IMR-90 (cell line): Measurements from ENCODE around the gene FADS2. TPM values are rescaled to one million over a fixed set of nuclear protein-coding genes. Genes with fewer than 3 reads are reported as not detected.

Source experiments
- ATAC-seq: fragments of 200-7000 bp; cut with Tn5 transposase; 2 replicates; pipeline ENCODE4 v1.9.1; 2020; ENCODE audit warnings: low read depth, mild to moderate bottlenecking, moderate library complexity
- BruUV-seq: library from RNA; stranded (reverse); fragments of 400-500 nt; replicated peaks from 2 replicates; lab custom pipeline; 2021; lab: Mats Ljungman, UMichigan
- CTCF ChIA-PET: fragments of 300-600 bp; formaldehyde crosslinking; extraction: SDS; loops from one replicate; lab custom pipeline; 2021; ENCODE audit warnings: antibody characterized with exemption; lab: Yijun Ruan, JAX
- POLR2A ChIA-PET: fragments of 300-600 bp; sonication (Branson Sonifier 250); formaldehyde crosslinking; loops from one replicate; lab custom pipeline; 2022; ENCODE audit warnings: antibody characterized with exemption; ENCODE audit not compliant: unreplicated experiment; lab: Charles Lee
- DNase-seq: peaks from one replicate; pipeline ENCODE4 v3.0.0; 2013
- H2AFZ ChIP-seq: replicated peaks from 2 replicates; pipeline ENCODE3; 2013; ENCODE audit warnings: low read length, mild to moderate bottlenecking; ENCODE audit not compliant: poor library complexity
- H2AK5ac ChIP-seq: 2 replicates; pipeline ENCODE4 v1.6.1; 2013; ENCODE audit warnings: low read depth, low read length, inconsistent platforms
- H2AK9ac ChIP-seq: replicated peaks from 2 replicates; pipeline ENCODE3; 2013; ENCODE audit warnings: mild to moderate bottlenecking, low read depth, low read length, moderate library complexity; ENCODE audit not compliant: poor library complexity
- H2BK120ac ChIP-seq: 2 replicates; pipeline ENCODE4 v1.6.1; 2013; ENCODE audit warnings: low read depth, low read length, inconsistent platforms
- H2BK15ac ChIP-seq: 3 replicates; pipeline ENCODE4 v1.6.1; 2013; ENCODE audit warnings: low read depth, low read length, inconsistent platforms
- H2BK20ac ChIP-seq: 2 replicates; pipeline ENCODE4 v1.6.1; 2013; ENCODE audit warnings: low read depth, mild to moderate bottlenecking, inconsistent platforms, low read length, moderate library complexity
- H2BK5ac ChIP-seq: 2 replicates; pipeline ENCODE4 v1.6.1; 2013; ENCODE audit warnings: mild to moderate bottlenecking, low read depth, low read length, inconsistent platforms; ENCODE audit not compliant: poor library complexity, severe bottlenecking
- H3K14ac ChIP-seq: replicated peaks from 2 replicates; pipeline ENCODE4 v1.6.1; 2013; ENCODE audit warnings: low read depth, low read length, inconsistent platforms
- H3K18ac ChIP-seq: 2 replicates; pipeline ENCODE4 v1.6.1; 2013; ENCODE audit warnings: low read depth, low read length, control low read depth
- H3K23ac ChIP-seq: 2 replicates; pipeline ENCODE4 v1.6.1; 2013; ENCODE audit warnings: low read depth, low read length, inconsistent platforms
- H3K27ac ChIP-seq: 2 replicates; pipeline ENCODE4 v1.5.1; 2013; ENCODE audit warnings: mild to moderate bottlenecking, control low read depth, low read length; ENCODE audit not compliant: insufficient read depth
- H3K27me3 ChIP-seq: 2 replicates; pipeline ENCODE4 v1.6.1; 2013; ENCODE audit warnings: low read length; ENCODE audit not compliant: control insufficient read depth, insufficient read depth
- H3K36me3 ChIP-seq: 2 replicates; pipeline ENCODE4 v1.6.1; 2013; ENCODE audit warnings: low read length, mixed read lengths; ENCODE audit not compliant: control insufficient read depth, insufficient read depth
- H3K4ac ChIP-seq: 2 replicates; pipeline ENCODE4 v1.6.1; 2013; ENCODE audit warnings: low read depth, low read length, inconsistent platforms
- H3K4me1 ChIP-seq: 2 replicates; pipeline ENCODE4 v1.6.1; 2013; ENCODE audit warnings: low read length, mixed read lengths; ENCODE audit not compliant: control insufficient read depth, insufficient read depth
- H3K4me2 ChIP-seq: 2 replicates; pipeline ENCODE4 v1.6.1; 2013; ENCODE audit warnings: low read depth, mild to moderate bottlenecking, control low read depth, low read length, moderate library complexity
- H3K4me3 ChIP-seq: 2 replicates; pipeline ENCODE4 v1.5.1; 2013; ENCODE audit warnings: low read depth, mild to moderate bottlenecking, control low read depth, low read length, moderate library complexity; ENCODE audit not compliant: insufficient read depth
- H3K56ac ChIP-seq: 2 replicates; pipeline ENCODE4 v1.6.1; 2013; ENCODE audit warnings: low read length, inconsistent platforms; ENCODE audit not compliant: insufficient read depth; ENCODE audit errors: extremely low read depth
- H3K79me1 ChIP-seq, 2 experiments: 2 replicates each; pipeline ENCODE4 v1.6.1; 2013; ENCODE audit warnings: low read length in 2 of 2, inconsistent platforms in 1 of 2, low read depth in 1 of 2
- H3K9ac ChIP-seq: 2 replicates; pipeline ENCODE4 v1.6.1; 2013; ENCODE audit warnings: low read depth, low read length, control low read depth
- H3K9me1 ChIP-seq: 2 replicates; pipeline ENCODE4 v1.6.1; 2013; ENCODE audit warnings: low read length, inconsistent platforms; ENCODE audit not compliant: insufficient read depth
- H3K9me3 ChIP-seq: 2 replicates; pipeline ENCODE4 v1.6.1; 2013; ENCODE audit warnings: low read length; ENCODE audit not compliant: control insufficient read depth, insufficient read depth
- H4K20me1 ChIP-seq: 2 replicates; pipeline ENCODE4 v1.6.1; 2013; ENCODE audit warnings: low read length, inconsistent platforms; ENCODE audit not compliant: insufficient read depth
- H4K5ac ChIP-seq: 2 replicates; pipeline ENCODE4 v1.6.1; 2013; ENCODE audit warnings: mild to moderate bottlenecking, low read depth, low read length, control low read depth
- H4K8ac ChIP-seq, 2 experiments: 2 replicates each; pipeline ENCODE4 v1.6.1; 2013; ENCODE audit warnings: low read depth in 2 of 2, low read length in 2 of 2, control low read depth in 1 of 2, inconsistent platforms in 1 of 2
- H4K91ac ChIP-seq: 2 replicates; pipeline ENCODE4 v1.6.1; 2013; ENCODE audit warnings: low read depth, low read length, inconsistent platforms; ENCODE audit not compliant: insufficient read depth
- CHD1 ChIP-seq: IDR thresholded peaks from 2 replicates; pipeline ENCODE4 v1.6.1; 2012; ENCODE audit warnings: low read depth, low read length, improper control_type of control experiment
- MAFK ChIP-seq: IDR thresholded peaks from 2 replicates; pipeline ENCODE4 v1.6.1; 2012; ENCODE audit warnings: low read depth, low read length, improper control_type of control experiment
- MXI1 ChIP-seq: IDR thresholded peaks from 2 replicates; pipeline ENCODE4 v1.6.1; 2012; ENCODE audit warnings: low read depth, mild to moderate bottlenecking, low read length, moderate library complexity, borderline replicate concordance
- NFE2L2 ChIP-seq: fragments of 150-350 bp; IDR thresholded peaks from 2 replicates; pipeline ENCODE4 v1.6.1; 2016; ENCODE audit warnings: low read depth, mild to moderate bottlenecking, low read length
- POLR2A ChIP-seq: IDR thresholded peaks from 2 replicates; pipeline ENCODE4 v1.6.1; 2012; ENCODE audit warnings: mild to moderate bottlenecking, low read depth, low read length
- RAD21 ChIP-seq: IDR thresholded peaks from 2 replicates; pipeline ENCODE4 v1.6.1; 2012; ENCODE audit warnings: low read length, improper control_type of control experiment
- RCOR1 ChIP-seq: IDR thresholded peaks from 2 replicates; pipeline ENCODE4 v1.6.1; 2012; ENCODE audit warnings: mild to moderate bottlenecking, low read length, improper control_type of control experiment; ENCODE audit not compliant: insufficient replicate concordance
- RFX5 ChIP-seq: IDR thresholded peaks from 2 replicates; pipeline ENCODE4 v1.8.0; 2012; ENCODE audit warnings: low read depth, mild to moderate bottlenecking, low read length, moderate library complexity
- SMC3 ChIP-seq: fragments of 150-350 bp; IDR thresholded peaks from 2 replicates; pipeline ENCODE4 v1.6.1; 2016; ENCODE audit warnings: low read depth, mild to moderate bottlenecking, antibody characterized with exemption, low read length, moderate library complexity
- WGBS, 2 experiments: methylation state at CpG; one replicate each; pipeline versions ENCODE4 v1.1.5 to v1.1.7; 2013; ENCODE audit warnings: missing lambda C conversion rate in 2 of 2; ENCODE audit not compliant: insufficient read length in 1 of 2; ENCODE audit errors: extremely low coverage in 2 of 2; 5-methylcytosine and 5-hydroxymethylcytosine counted together
- dilution Hi-C: fragments of 300-500 bp; cut with HindIII; formaldehyde crosslinking; loops from one replicate; pipeline ENCODE4 v1.14.3; 2018; ENCODE audit warnings: low sequenced_read_pairs; ENCODE audit not compliant: unreplicated experiment
- in situ Hi-C: fragments of 300-500 bp; cut with MboI; formaldehyde crosslinking; loops from 3 replicates; pipeline ENCODE4 v1.14.3; 2019; ENCODE audit warnings: low sequenced_read_pairs, inconsistent platforms, mixed read lengths
- intact Hi-C: fragments of 100-400 bp; cut with micrococcal nuclease; formaldehyde crosslinking; loops from 2 replicates; pipeline ENCODE4 v1.10.0; 2022
- polyA plus RNA-seq, 3 experiments: library from polyadenylated mRNA; depleted of rRNA; stranded (reverse); fragments of >200 nt; gene quantifications; 2 replicates each; pipeline ENCODE4 v1.2.3, GENCODE V29; 2012; ENCODE audit warnings: low replicate concordance in 1 of 3
- total RNA-seq: library from RNA; depleted of rRNA; stranded (reverse); fragments of >200 nt; gene quantifications from 2 replicates; pipeline ENCODE4 v1.2.3, GENCODE V29; 2012
- TF ChIP-seq, protein P1 (sequence below): fragments of 150-350 bp; IDR thresholded peaks from 2 replicates; pipeline ENCODE4 v1.6.1; 2016; ENCODE audit warnings: low read depth, mild to moderate bottlenecking, low read length, moderate library complexity, borderline replicate concordance

Gene FADS2
- total and polyA plus RNA-seq, 2 of the 4 experiments (the other 2 are of a cell fraction) = 33.3 to 88.4 TPM

DNA sequence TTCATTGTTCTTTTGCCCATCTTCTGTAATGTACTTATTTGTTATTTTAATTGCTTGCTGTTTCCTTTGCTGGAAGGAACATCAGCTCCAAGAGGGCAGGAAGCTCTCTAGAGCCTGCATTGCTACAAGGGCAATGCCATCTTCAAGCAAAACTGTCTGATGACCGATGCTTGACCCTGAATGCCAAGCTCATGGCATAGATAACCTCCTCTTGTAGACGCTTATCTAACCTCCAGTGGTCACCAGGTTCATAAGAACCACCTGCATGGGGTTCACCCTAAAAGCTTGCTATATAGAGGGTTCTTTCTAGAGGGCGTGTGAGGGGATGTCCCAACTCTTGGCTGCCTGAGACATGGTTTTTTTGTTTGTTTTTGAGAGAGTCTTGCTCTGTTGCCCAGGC is 46.8 kb downstream of the FADS2 start:
- intact Hi-C loops = loop anchor here (5.0 kb wide), 1 partner anchor 502 kb away; no protein-coding TSS in a partner anchor
- BruUV-seq = no TSS peak

More for the DNA sequence above, 46.8 kb downstream of the FADS2 start:
- WGBS, 2 experiments = no CpG with 5 or more reads among the region's 3 CpGs
- Histone ChIP-seq H3K14ac (no peak overlapping the region), H3K18ac (no peak overlapping the region), H3K4me1 (peaks cover 2% of the 10 kb centered on the region), H2BK120ac (no peak overlapping the region), H2BK20ac (no peak overlapping the region), H2AK9ac (peak overlapping the region; percentile 50), H3K36me3 (peaks cover 26% of the 10 kb centered on the region), H3K56ac (no peak overlapping the region), H2BK15ac (no peak overlapping the region), H2AFZ (no peak overlapping the region), H4K20me1 (peaks cover under 1% of the 10 kb centered on the region; the same call in 1 of the 2 replicates), H3K4ac (no peak overlapping the region), H3K4me3 (no peak overlapping the region), H3K9ac (no peak overlapping the region), H3K4me2 (no peak overlapping the region), H3K79me1 (0 out of 4 replicates have a peak, but pooled peaks cover 0 to 2% of the 10 kb centered on the region in 2 experiments), H3K23ac (no peak overlapping the region), H3K27ac (no peak overlapping the region), H4K91ac (no peak overlapping the region), H3K9me1 (0 out of 2 replicates have a peak, but pooled peaks cover 5% of the 10 kb centered on the region), H2AK5ac (no peak overlapping the region), H3K9me3 (no peaks in the 10 kb centered on the region), H2BK5ac (no peak overlapping the region), H3K27me3 (no peaks in the 10 kb centered on the region), H4K5ac (no peak overlapping the region), H4K8ac (no peak overlapping the region)
- in situ Hi-C loops = loop anchor here (25.0 kb wide), 1 partner anchor 437 kb away; no protein-coding TSS in a partner anchor
- ATAC-seq (no peak), DNase-seq (no peak)
- POLR2A ChIA-PET = interaction anchor here (0.6 kb wide), 1 partner anchor 231 kb away, joined by 4 read pairs; no protein-coding TSS in a partner anchor
- TF ChIP-seq POLR2A (no peak), MAFK (no peak), SMC3 (no peak), CHD1 (no peak), RCOR1 (no peak), RFX5 (no peak), NFE2L2 (no peak), RAD21 (no peak), MXI1 (no peak)
- TF ChIP-seq, protein P1, sequence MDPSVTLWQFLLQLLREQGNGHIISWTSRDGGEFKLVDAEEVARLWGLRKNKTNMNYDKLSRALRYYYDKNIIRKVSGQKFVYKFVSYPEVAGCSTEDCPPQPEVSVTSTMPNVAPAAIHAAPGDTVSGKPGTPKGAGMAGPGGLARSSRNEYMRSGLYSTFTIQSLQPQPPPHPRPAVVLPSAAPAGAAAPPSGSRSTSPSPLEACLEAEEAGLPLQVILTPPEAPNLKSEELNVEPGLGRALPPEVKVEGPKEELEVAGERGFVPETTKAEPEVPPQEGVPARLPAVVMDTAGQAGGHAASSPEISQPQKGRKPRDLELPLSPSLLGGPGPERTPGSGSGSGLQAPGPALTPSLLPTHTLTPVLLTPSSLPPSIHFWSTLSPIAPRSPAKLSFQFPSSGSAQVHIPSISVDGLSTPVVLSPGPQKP = no peak
- dilution Hi-C loops = no loop called here
- CTCF ChIA-PET = interaction anchor here (0.9 to 1.0 kb wide), 2 partner anchors 49 to 78 kb away, joined by 3 read pairs; no protein-coding TSS in a partner anchor
